GM12872 (cell line): ENCODE results near the gene CLEC4F.
A peak's percentile ranks its signal among the peaks of the same experiment; 100 is the strongest.

Experiments used
- TF ChIP-seq, protein P1 (sequence below): IDR thresholded peaks from 3 replicates; pipeline ENCODE4 v1.5.1; 2011; ENCODE audit warnings: low read depth, mild to moderate bottlenecking, low read length, moderate library complexity; ENCODE audit not compliant: insufficient read depth

CLEC4F gene

GRCh38 chr2:70795164-70795995 lies 25.0 kb downstream of the CLEC4F start:
- TF ChIP-seq, protein P1, sequence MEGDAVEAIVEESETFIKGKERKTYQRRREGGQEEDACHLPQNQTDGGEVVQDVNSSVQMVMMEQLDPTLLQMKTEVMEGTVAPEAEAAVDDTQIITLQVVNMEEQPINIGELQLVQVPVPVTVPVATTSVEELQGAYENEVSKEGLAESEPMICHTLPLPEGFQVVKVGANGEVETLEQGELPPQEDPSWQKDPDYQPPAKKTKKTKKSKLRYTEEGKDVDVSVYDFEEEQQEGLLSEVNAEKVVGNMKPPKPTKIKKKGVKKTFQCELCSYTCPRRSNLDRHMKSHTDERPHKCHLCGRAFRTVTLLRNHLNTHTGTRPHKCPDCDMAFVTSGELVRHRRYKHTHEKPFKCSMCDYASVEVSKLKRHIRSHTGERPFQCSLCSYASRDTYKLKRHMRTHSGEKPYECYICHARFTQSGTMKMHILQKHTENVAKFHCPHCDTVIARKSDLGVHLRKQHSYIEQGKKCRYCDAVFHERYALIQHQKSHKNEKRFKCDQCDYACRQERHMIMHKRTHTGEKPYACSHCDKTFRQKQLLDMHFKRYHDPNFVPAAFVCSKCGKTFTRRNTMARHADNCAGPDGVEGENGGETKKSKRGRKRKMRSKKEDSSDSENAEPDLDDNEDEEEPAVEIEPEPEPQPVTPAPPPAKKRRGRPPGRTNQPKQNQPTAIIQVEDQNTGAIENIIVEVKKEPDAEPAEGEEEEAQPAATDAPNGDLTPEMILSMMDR, result no peak

- TF ChIP-seq, protein P1, result no peak
These were observed 26.9 kb downstream of the CLEC4F start for GRCh38 chr2:70793450-70793849.

GRCh38 chr2:70790136-70790828 lies 30.1 kb downstream of the CLEC4F start, which contains the start of gene FIGLA:
Gene FIGLA, minus strand, starts transcription at chr2:70790643. Its CDS starts 5 bp downstream, at chr2:70790638.
- TF ChIP-seq, protein P1, result no peak

GRCh38 chr2:70789304-70790135 lies 30.9 kb downstream of the CLEC4F start:
- TF ChIP-seq, protein P1, result peak; percentile 54

DNA sequence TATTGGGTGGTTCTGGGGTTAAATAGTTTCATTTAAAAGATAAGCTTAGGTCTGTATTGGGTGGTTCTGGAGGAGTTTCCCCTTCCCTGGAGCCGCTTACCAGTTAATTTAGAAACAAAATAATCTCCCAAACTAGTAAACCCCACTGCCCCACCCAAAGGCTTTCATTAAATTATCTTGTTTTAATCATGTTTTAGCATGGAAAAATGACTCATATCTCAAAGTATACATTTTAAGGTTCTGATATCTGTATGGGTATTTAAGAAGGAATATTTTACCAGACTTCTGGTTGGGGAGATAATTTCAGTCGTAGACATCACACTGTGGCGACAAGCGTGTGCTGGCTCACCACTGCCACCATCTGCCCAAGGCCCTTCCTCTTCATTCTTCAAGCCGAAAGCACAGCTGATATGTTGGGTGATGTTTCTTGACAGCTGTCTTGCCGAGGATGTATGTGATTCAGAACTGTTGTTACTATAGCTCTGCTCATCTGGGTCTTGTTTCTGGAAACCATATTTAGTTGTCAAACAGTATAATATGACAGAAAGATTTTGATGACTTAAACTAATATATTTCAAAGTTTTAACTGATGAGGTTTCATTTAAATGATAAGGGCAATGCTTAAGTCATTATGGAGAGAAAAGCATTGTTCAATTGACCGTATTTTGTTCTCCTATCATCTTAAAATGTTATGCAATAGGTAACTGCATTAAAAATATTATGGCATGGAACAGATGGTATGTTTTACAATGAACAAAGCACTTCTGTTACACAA lies 35.1 kb downstream of the CLEC4F start:
- TF ChIP-seq, protein P1, result peak; percentile 52

- TF ChIP-seq, protein P1, result no peak
These were observed 36.1 kb downstream of the CLEC4F start for GRCh38 chr2:70784320-70784719.
